ENCODE results near the gene OTOF. TPM values are rescaled to one million over a fixed set of nuclear protein-coding genes. Genes with fewer than 3 reads are reported as not detected.

The OTOF gene
- total and polyA plus RNA-seq, 2 of the 4 experiments (the other 2 are of a cell fraction): 0.03 TPM; not detected in 1

DNA sequence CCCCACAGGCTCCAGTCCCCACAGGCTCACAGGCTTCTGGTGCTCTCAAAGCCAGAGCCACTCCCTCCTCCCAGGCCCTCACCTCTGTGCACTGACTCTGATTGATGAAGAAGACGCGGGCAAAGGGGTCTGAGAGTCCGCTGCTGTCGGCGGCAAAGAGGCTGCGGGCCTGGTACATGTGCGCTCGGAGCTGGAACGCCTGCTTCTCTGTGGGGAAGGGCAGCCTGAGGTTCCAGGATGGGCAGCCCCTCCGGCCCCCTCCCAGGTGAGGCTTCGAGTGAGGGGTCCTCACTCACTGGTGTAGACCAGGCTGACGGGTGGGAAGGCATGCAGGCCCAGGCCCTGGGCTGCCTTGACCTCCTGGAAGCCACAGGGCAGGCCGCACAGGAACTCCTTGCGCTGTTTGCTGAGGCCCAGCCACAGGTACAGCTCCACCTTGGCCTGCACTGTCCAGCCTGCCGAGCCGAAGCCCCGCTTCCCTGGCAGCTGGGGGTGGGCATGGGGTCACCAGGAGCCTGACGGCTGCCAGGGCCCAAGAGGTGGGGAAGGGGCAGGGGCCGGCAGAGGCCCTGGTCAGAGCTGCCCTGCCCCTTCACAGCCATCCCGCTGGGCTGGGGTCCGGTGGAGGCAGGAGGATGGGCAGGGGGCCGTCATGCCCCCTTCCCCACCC lies 2.0 kb downstream of the OTOF start:
- H3K79me1 ChIP-seq (ENCODE audit: low read depth in 1 of 2, low read length in 2 of 2): no peaks in the 10 kb centered on the region
- H3K14ac ChIP-seq (replicated peaks; ENCODE audit: low read depth, low read length): no peak overlapping the region
- no peaks in the 10 kb centered on the region for H3K36me3 ChIP-seq (ENCODE audit: control insufficient read depth, insufficient read depth, low read length)
- DNase-seq (no peak), ATAC-seq (ENCODE audit: low read depth) (no peak)
- no peaks in the 10 kb centered on the region; the same call in 1 of the 2 replicates for H3K9me1 ChIP-seq (ENCODE audit: insufficient read depth, low read length)
- no peak overlapping the region for H4K5ac ChIP-seq (ENCODE audit: low read depth, low read length)
- no peak overlapping the region for H2AFZ ChIP-seq (replicated peaks; ENCODE audit: low read length, poor library complexity)
- no peak overlapping the region for H2BK20ac ChIP-seq (ENCODE audit: low read depth, low read length)
- TF ChIP-seq NFE2L2 (IDR thresholded peaks at IDR 0.05; ENCODE audit: low read depth, low read length): no peak
- no peak for TF ChIP-seq CEBPB (IDR thresholded peaks at IDR 0.05; ENCODE audit: low read depth, low read length)
- TF ChIP-seq MAFK (IDR thresholded peaks at IDR 0.05; ENCODE audit: low read depth, low read length): no peak
- TF ChIP-seq RAD21 (IDR thresholded peaks at IDR 0.05; ENCODE audit: low read length): no peak
- TF ChIP-seq, protein P1, sequence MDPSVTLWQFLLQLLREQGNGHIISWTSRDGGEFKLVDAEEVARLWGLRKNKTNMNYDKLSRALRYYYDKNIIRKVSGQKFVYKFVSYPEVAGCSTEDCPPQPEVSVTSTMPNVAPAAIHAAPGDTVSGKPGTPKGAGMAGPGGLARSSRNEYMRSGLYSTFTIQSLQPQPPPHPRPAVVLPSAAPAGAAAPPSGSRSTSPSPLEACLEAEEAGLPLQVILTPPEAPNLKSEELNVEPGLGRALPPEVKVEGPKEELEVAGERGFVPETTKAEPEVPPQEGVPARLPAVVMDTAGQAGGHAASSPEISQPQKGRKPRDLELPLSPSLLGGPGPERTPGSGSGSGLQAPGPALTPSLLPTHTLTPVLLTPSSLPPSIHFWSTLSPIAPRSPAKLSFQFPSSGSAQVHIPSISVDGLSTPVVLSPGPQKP (IDR thresholded peaks at IDR 0.05; ENCODE audit: borderline replicate concordance, low read depth, low read length): no peak
- TF ChIP-seq MXI1 (IDR thresholded peaks at IDR 0.05; ENCODE audit: borderline replicate concordance, low read depth, low read length): no peak
- TF ChIP-seq, protein P2, sequence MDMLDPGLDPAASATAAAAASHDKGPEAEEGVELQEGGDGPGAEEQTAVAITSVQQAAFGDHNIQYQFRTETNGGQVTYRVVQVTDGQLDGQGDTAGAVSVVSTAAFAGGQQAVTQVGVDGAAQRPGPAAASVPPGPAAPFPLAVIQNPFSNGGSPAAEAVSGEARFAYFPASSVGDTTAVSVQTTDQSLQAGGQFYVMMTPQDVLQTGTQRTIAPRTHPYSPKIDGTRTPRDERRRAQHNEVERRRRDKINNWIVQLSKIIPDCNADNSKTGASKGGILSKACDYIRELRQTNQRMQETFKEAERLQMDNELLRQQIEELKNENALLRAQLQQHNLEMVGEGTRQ (IDR thresholded peaks at IDR 0.05; ENCODE audit: low read depth, low read length): no peak
- no peak for TF ChIP-seq POLR2A (IDR thresholded peaks at IDR 0.05; ENCODE audit: low read depth, low read length)
- TF ChIP-seq RCOR1 (IDR thresholded peaks at IDR 0.05; ENCODE audit: insufficient replicate concordance, low read length): no peak
- TF ChIP-seq CHD1 (IDR thresholded peaks at IDR 0.05; ENCODE audit: low read depth, low read length): no peak
- TF ChIP-seq BHLHE40 (IDR thresholded peaks at IDR 0.05; ENCODE audit: low read depth, low read length): no peak
- TF ChIP-seq, protein P3, sequence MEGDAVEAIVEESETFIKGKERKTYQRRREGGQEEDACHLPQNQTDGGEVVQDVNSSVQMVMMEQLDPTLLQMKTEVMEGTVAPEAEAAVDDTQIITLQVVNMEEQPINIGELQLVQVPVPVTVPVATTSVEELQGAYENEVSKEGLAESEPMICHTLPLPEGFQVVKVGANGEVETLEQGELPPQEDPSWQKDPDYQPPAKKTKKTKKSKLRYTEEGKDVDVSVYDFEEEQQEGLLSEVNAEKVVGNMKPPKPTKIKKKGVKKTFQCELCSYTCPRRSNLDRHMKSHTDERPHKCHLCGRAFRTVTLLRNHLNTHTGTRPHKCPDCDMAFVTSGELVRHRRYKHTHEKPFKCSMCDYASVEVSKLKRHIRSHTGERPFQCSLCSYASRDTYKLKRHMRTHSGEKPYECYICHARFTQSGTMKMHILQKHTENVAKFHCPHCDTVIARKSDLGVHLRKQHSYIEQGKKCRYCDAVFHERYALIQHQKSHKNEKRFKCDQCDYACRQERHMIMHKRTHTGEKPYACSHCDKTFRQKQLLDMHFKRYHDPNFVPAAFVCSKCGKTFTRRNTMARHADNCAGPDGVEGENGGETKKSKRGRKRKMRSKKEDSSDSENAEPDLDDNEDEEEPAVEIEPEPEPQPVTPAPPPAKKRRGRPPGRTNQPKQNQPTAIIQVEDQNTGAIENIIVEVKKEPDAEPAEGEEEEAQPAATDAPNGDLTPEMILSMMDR (conservative IDR thresholded peaks at IDR 0.05; ENCODE audit: low read depth, low read length): no peak
- no peak for TF ChIP-seq MAZ (IDR thresholded peaks at IDR 0.05; ENCODE audit: borderline replicate concordance, low read depth, low read length)
- TF ChIP-seq FOS (IDR thresholded peaks at IDR 0.05; ENCODE audit: low read depth, low read length): no peak
- no peak for TF ChIP-seq RFX5 (IDR thresholded peaks at IDR 0.05; ENCODE audit: low read depth, low read length)
- no peak for TF ChIP-seq SMC3 (IDR thresholded peaks at IDR 0.05; ENCODE audit: low read depth, low read length)
- H3K56ac ChIP-seq (ENCODE audit: extremely low read depth, insufficient read depth, low read length): no peak overlapping the region
- H3K9me3 ChIP-seq (ENCODE audit: control insufficient read depth, insufficient read depth, low read length): no peaks in the 10 kb centered on the region
- no TSS peak for BruUV-seq (replicated peaks)
- no peak overlapping the region for H3K18ac ChIP-seq (ENCODE audit: low read depth, low read length)
- no peak overlapping the region for H3K27ac ChIP-seq (ENCODE audit: insufficient read depth, low read length)
- CTCF ChIA-PET: no interaction called here
- H2AK9ac ChIP-seq (replicated peaks; ENCODE audit: low read depth, low read length, poor library complexity): no peak overlapping the region
- H2BK120ac ChIP-seq (ENCODE audit: low read depth, low read length): no peak overlapping the region
- no peak overlapping the region for H4K8ac ChIP-seq (ENCODE audit: low read depth in 2 of 2, low read length in 2 of 2)
- no peak overlapping the region for H2BK15ac ChIP-seq (ENCODE audit: low read depth, low read length)
- intact Hi-C loops (cut with micrococcal nuclease) (no loop called here), in situ Hi-C loops (cut with MboI; ENCODE audit: low sequenced_read_pairs) (no loop called here), dilution Hi-C loops (cut with HindIII; ENCODE audit: low sequenced_read_pairs, unreplicated experiment) (no loop called here)
- no peak overlapping the region for H3K4me2 ChIP-seq (ENCODE audit: low read depth, low read length)
- H3K23ac ChIP-seq (ENCODE audit: low read depth, low read length): no peak overlapping the region
- 40% methylated on average over 5 of the region's 22 CpGs; no CpG with 5 or more reads in 1 of the 2 experiments for WGBS, 2 experiments (ENCODE audit: extremely low coverage in 2 of 2, insufficient read length in 1 of 2)
- H3K9ac ChIP-seq (ENCODE audit: low read depth, low read length): no peak overlapping the region
- H2AK5ac ChIP-seq (ENCODE audit: low read depth, low read length): no peak overlapping the region
- POLR2A ChIA-PET (ENCODE audit: unreplicated experiment): no interaction called here
- no peak overlapping the region for H3K4ac ChIP-seq (ENCODE audit: low read depth, low read length)
- no peak overlapping the region for H3K4me3 ChIP-seq (ENCODE audit: insufficient read depth, low read depth, low read length)
- H4K91ac ChIP-seq (ENCODE audit: insufficient read depth, low read depth, low read length): no peak overlapping the region
- no peaks in the 10 kb centered on the region for H4K20me1 ChIP-seq (ENCODE audit: insufficient read depth, low read length)
- no peak overlapping the region for H2BK5ac ChIP-seq (ENCODE audit: low read depth, low read length, poor library complexity, severe bottlenecking)
- peaks cover 2% of the 10 kb centered on the region; the same call in 1 of the 2 replicates for H3K27me3 ChIP-seq (ENCODE audit: control insufficient read depth, insufficient read depth, low read length)
- no peaks in the 10 kb centered on the region for H3K4me1 ChIP-seq (ENCODE audit: control insufficient read depth, insufficient read depth, low read length)
